GM21367 (cell line): ENCODE measurements around the gene RRM1.
"Not testable (repeated sequence)": the region's sequence is repeated elsewhere in the genome, so short reads cannot be mapped to it uniquely, and the experiment has no call there.

ENCODE experiments used
- ATAC-seq: cut with Tn5 transposase; IDR thresholded peaks from one replicate; pipeline ENCODE4 v1.9.1; 2021; ENCODE audit not compliant: unreplicated experiment

RRM1 gene

GRCh38 chr11:4134806-4135205 lies 40.2 kb downstream of the RRM1 start:
- no peak for ATAC-seq

DNA sequence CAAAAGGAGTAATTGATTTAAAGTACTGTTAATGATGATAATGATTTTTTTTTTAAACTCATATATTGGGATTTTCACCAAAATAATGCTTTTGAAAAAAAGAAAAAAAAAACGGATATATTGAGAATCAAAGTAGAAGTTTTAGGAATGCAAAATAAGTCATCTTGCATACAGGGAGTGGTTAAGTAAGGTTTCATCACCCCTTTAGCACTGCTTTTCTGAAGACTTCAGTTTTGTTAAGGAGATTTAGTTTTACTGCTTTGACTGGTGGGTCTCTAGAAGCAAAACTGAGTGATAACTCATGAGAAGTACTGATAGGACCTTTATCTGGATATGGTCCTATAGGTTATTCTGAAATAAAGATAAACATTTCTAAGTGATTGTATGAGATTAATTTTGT lies 43.9 kb downstream of the RRM1 start:
- no peak for ATAC-seq

GRCh38 chr11:4140067-4140636 lies 45.6 kb downstream of the RRM1 start:
- no peak for ATAC-seq

GRCh38 chr11:4146070-4146771 lies 51.6 kb downstream of the RRM1 start:
- ATAC-seq, result no peak

DNA sequence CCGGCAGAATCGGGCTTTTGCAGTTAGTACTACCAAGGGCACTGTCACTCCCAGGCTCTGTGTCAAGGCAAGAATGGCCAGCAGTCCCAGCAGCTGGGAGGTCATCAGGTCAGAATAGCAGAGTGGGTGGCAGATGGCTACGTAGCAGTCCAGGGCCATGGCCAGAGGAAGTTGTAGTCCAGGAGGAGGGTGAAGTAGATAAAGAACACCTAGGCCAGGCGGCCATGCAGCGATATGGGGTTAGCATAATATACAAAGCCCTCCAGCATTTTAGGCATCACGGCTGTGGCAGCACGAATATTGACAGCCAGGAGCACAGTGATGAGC lies 52.1 kb downstream of the RRM1 start:
- ATAC-seq, result no peak

- ATAC-seq, result no peak
Observed at GRCh38 chr11:4154503-4154902, 59.9 kb downstream of the RRM1 start.

DNA sequence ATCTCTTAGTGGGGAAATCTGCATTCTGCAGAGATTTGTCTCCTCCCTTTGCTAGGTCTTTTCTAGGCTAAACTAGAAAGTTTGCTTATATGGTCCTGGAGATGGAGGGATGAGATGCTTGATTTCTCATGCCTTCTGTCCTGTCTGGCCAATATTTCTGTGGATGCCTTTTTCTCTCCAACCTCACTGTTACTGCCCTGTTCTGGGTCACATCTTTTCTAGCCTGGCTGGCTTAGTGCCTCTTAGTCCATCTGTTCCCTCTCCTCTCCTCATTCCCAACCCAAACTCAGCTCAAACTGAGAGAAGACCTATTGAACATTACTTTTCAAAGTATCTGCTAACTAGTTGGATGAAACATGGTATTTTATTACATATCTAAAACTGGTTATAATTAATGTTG lies 62.0 kb downstream of the RRM1 start:
- no peak for ATAC-seq

DNA sequence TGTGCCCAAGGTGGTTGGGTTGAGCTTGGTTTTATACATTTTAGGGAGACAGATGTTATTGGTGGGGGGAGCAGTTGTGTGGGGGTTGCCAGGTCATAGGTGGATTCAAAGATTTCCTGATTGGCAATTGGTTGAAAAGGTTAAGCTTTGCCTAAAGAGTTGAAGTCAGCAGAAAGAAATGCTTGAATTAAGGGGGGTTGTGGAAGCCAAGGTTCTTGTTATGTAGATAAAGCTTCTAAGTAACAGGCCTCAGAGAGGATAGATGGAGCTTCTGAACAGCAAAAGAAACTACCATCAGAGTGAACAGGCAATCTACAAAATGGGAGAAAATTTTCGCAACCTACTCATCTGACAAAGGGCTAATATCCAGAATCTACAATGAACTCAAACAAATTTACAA lies 64.2 kb downstream of the RRM1 start:
- ATAC-seq, result not testable (repeated sequence)

DNA sequence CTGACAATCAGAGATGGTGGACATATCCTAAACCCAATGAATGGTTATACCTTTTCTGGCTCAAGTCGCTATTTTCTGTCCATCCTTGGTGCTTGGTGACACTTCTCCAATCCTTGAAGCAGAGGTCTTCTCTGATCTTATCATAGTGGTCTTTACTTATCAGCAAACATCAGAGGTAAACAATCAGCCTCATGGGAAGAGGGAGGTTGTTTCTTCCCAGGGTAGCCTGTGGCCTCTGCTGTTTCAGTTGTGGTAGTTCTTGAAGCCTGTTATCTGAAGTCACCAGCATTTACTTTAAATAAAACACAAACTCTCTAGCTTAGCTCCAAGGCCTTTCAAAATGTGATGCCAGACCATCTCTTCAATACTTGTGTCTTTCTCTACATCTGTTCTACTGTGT lies 66.7 kb downstream of the RRM1 start:
- ATAC-seq, result no peak

GRCh38 chr11:4164884-4165590 lies 70.4 kb downstream of the RRM1 start:
- no peak for ATAC-seq

GRCh38 chr11:4167292-4167691 lies 72.7 kb downstream of the RRM1 start:
- no peak for ATAC-seq

DNA sequence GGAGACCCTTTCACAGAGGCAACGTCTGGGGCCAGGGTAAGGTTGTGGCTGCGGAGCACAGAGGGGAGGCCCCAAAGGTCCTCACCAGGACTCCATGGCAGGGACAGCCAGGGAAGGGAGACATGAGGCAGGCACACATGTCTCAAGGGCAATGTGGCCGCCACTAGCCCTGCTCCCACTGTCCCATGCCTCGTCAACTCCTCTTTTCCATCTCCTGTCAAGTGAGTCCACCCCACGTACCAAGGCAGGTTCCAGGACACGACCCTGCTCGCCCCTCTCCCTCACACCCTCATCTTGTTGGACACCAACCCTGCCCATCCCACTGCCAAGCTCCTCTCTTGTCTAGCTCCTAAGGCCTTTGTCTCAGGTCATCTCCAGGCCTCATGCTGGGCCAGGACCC lies 73.2 kb downstream of the RRM1 start:
- ATAC-seq, result no peak

- ATAC-seq, result not testable (repeated sequence)
Observed at GRCh38 chr11:4175620-4176350, 81.2 kb downstream of the RRM1 start.

DNA sequence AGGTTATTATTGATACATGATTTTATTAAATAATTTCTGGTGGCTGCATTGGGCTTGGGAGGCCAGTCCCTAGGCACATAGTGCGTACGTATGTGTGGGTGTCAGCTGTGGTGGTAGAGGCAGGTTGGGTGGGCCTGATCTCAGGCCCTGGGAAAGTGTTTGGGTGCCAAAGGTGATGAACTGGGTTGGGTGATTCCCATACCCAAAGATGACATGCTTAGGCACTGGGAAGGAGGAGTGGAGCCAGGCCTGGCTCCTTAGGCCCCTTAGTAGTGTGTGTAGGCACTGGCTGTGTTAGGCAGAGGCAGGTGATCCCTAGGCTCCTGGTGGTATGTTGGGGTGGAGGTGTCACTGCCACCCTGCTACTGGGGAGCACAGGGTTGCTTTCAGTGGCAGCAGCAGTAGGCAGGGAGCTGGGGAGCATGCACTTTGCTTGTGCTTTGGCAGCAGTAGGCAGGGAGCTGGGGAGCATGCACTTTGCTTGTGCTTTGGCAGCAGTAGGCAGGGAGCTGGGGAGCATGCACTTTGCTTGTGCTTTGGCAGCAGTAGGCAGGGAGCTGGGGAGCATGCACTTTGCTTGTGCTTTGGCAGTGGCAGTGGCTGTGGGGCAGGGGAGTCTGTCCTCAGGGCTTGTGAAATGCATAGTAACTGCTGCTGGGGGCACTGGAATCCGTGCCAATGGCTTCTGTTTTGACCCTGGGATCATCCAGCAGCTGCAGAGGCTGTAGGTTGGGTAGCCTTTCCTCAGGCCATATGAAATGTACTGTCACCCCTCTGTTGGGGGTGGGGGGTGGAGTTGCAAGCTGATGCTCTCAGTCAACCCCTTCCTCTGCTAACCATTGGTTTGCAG lies 84.4 kb downstream of the RRM1 start:
- ATAC-seq, result no peak

DNA sequence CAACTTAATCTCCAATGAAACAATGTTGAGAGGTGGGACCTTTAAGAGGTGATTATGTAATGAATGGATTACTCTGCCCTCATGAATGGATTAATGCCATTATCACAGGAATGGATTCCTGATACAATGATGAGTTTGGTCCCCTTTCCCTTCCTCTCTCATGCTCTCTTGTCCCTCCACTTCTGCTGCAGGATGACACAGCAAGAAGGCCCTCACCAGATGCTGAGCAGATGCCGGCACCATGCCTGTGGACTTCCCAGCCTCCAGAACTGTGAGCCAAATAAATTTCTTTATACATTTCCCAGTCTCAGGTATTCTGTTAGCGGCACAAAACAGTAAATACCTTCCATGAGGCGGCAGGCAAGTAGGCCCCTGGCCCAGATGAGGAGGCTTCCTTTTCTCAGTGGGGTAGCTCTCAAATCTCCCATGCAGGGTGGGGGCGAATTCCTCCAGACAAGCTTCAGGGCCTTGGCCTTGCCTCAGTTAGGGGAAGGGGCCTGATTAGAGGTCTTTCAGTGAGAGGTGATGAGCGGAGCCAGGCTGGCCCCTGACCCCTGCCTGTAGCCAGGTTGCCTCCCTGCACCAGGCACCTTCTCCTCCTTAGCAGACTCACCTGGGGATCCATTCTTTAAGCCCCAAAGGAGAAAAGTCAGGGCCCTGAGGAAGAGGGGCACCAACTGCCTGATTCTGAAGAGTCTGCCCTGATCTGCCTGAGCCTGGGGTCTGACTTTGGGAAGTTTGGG lies 86.0 kb downstream of the RRM1 start:
- no peak for ATAC-seq

GRCh38 chr11:4181782-4182721 lies 87.5 kb downstream of the RRM1 start:
- ATAC-seq, result peak; percentile 67

- ATAC-seq, result no peak
Observed at GRCh38 chr11:4183410-4184057, 88.9 kb downstream of the RRM1 start.

GRCh38 chr11:4184163-4184916 lies 89.7 kb downstream of the RRM1 start:
- no peak for ATAC-seq
